ENCODE results near the gene DDO.

GRCh38 chr6:110385458-110385863 lies 29.9 kb downstream of the DDO start:
- TF ChIP-seq POLR2A (IDR thresholded peaks at IDR 0.05) (no peak), CTCF (IDR thresholded peaks at IDR 0.05) (no peak)

Data from tibial nerve (tissue), 3 donors.